Activated T-cell treated with anti-CD3 and anti-CD28 coated beads, Interleukin-2, amount 50 U/mL, for 24 hours (primary cell): ENCODE data around the gene DLK2.

Experiments
- DNase-seq: peaks from one replicate; pipeline ENCODE4 v3.0.0-alpha.2; 2020
- H3K27ac Mint-ChIP-seq: 2 replicates; pipeline ENCODE4 v1.8.0; 2020; ENCODE audit warnings: mild to moderate bottlenecking, mixed read lengths
- H3K27me3 Mint-ChIP-seq: 2 replicates; pipeline ENCODE4 v1.8.0; 2020; ENCODE audit warnings: mixed read lengths
- H3K36me3 Mint-ChIP-seq: 2 replicates; pipeline ENCODE4 v1.8.0; 2020; ENCODE audit warnings: low read depth, mixed read lengths
- H3K4me1 Mint-ChIP-seq: 2 replicates; pipeline ENCODE4 v1.8.0; 2020; ENCODE audit warnings: low read depth, mixed read lengths
- H3K4me3 Mint-ChIP-seq: 2 replicates; pipeline ENCODE4 v1.8.0; 2020; ENCODE audit warnings: mild to moderate bottlenecking, moderate library complexity, mixed read lengths
- H3K9me3 Mint-ChIP-seq: 2 replicates; pipeline ENCODE4 v1.8.0; 2020; ENCODE audit warnings: mixed read lengths

Gene DLK2

GRCh38 chr6:43492673-43493072, 37.3 kb upstream of the DLK2 start:
- Mint-ChIP-seq H3K9me3 (no peaks in the 10 kb centered on the region), H3K4me1 (peaks cover 43% of the 10 kb centered on the region), H3K27ac (no peak overlapping the region), H3K4me3 (no peak overlapping the region), H3K36me3 (peaks cover 39% of the 10 kb centered on the region), H3K27me3 (no peaks in the 10 kb centered on the region)
- DNase-seq: no peak

DNA sequence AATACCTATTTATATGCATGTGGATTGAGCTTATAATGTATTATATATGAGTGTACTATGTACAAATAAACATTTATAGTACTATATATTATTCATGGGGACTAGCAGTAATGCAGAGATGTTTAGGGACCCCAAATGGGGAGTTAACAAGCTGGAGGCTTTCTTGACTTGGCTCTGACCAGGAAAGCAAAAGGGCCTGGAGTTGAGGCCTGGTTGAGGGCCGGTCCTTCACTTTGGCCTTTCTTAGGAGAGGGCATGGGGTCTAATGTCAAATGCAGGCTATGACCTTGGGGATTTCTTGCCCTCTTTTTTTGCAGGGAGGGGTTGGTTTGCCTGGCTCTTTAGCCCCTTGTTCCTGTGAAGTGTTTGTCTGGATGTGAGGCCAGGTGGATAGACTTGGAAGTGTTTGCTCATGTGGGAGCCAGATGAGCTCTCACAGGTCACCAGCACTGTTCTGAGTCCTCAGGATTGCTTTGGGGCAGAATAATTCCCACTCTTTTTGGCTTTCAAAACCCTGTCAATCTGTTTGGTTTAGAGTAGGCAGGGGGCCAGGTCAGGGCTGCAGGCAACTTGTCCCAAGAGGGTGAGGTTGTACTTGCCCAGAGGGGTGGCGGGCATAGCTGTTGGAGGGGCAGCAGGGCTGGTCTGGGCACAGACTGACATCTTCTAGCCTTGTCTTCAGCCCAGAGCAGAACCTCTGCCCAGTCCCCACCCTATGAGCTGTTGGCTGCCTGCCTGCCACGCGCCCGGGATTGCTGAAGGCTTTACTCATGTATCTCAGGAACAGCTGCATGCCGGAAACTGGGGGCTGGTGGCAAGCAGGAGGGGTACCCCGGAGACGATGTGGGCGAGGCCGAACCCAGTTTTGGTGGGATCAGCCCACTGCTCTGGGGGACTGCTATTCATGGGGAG, 36.7 kb upstream of the DLK2 start:
- H3K4me1 Mint-ChIP-seq: peaks cover 43% of the 10 kb centered on the region
- H3K27me3 Mint-ChIP-seq: no peaks in the 10 kb centered on the region
- H3K4me3 Mint-ChIP-seq: no peak overlapping the region
- H3K36me3 Mint-ChIP-seq: peaks cover 39% of the 10 kb centered on the region
- H3K9me3 Mint-ChIP-seq: no peaks in the 10 kb centered on the region
- DNase-seq: no peak
- no peak overlapping the region for H3K27ac Mint-ChIP-seq

DNA sequence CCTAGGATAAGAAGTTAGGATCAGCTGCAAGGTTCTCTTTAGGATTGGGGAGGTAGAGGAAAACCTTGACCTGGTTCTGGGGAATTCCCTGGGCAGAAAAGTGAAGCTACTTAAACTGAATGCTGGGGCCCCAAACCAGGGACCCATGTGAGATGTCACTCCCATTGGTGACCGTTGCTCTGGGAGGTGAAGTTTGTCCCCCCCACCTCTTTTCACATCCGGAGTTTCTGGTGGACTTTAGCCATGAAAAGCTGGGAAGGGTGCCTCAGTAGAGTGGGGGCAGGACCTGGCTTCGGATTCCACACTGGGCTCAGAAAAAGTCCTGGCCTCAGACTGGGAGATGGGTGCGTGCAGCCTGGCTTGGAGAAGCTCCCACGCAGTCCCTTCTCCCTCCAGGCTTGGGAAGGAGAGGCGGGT, 35.2 kb upstream of the DLK2 start:
- Mint-ChIP-seq H3K27me3 (no peaks in the 10 kb centered on the region), H3K4me3 (no peak overlapping the region), H3K9me3 (no peaks in the 10 kb centered on the region), H3K27ac (no peak overlapping the region), H3K4me1 (peaks cover 40% of the 10 kb centered on the region), H3K36me3 (peaks cover 46% of the 10 kb centered on the region)
- DNase-seq: no peak

DNA sequence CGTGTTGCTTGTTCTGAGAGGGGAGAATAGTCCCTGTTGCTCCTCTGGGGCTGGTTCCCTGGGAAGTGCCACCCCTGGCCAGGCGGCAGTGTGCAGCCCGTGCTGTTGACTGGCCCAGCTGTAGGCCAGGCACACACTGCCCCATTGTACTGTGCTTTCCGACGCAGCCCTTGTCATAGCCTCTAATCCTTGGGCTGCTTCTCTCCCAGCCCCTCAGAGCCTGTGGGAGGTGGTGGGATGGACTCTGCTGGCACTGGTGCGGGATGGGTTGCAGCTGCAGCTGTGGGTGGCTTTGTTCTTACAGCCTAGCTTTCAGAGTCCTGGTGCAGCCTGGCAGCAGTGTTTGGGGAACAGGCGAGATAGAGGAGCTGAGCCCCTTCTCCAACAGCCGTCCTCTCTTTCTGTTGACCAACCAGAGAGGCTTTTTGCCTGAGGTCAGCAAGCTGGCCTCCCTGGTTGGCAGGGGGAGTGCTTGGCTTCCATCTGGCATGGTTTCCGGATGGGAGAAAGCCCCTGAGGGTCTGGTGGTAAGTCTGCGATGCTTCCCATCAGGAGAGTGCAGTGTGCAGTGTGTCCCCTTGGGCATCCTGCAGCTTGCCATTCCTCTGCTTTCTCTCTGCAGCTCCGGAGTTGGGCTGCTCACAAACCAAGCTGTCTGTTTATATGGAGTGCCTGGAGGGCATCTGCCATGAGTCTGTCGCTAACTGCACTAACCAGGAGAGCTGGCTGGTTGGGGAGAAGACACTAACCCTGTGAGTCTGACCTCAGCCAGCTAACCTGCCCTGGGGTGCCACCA, 34.1 kb upstream of the DLK2 start:
- Mint-ChIP-seq H3K27me3 (no peaks in the 10 kb centered on the region), H3K4me3 (no peak overlapping the region), H3K36me3 (peaks cover 51% of the 10 kb centered on the region), H3K9me3 (no peaks in the 10 kb centered on the region), H3K27ac (peak overlapping the region; percentile 51), H3K4me1 (peaks cover 30% of the 10 kb centered on the region)
- DNase-seq: no peak

DNA sequence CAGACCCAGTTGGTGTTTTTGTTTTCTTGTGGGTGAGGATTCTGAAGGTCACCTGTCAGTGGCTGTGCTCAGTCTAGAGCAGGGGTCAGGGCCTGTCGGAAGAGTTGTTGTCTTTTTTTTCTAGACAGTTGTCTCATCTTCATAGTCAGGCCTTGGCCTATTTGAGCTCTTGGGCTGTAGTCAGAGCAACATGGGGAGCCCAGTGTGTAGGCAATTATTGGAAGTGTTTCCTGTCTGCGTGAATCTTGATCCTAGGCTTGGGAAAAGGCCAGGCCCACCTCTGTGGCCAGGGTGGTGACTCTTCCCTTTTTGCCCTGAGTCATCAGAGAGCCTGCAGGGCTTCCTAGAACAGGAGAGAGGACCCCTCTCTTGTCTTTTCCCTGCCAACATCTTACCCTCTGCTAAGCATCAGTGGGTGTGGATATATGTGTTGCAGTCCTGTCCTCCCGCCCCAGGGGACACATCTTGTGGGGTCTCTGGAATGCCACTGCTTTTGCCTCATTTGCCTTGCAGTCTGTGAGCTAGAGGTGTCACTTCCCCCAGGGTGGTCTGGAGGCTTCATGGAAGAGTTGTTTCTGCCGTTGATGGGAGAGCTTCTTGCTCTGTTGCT, 33.4 kb upstream of the DLK2 start:
- Mint-ChIP-seq H3K27ac (peak overlapping the region; percentile 51), H3K9me3 (no peaks in the 10 kb centered on the region), H3K4me1 (peaks cover 23% of the 10 kb centered on the region), H3K4me3 (no peak overlapping the region), H3K36me3 (peaks cover 47% of the 10 kb centered on the region), H3K27me3 (no peaks in the 10 kb centered on the region)
- no peak for DNase-seq

GRCh38 chr6:43481591-43482236, 26.4 kb upstream of the DLK2 start:
- peak overlapping the region; percentile 15 for H3K27ac Mint-ChIP-seq
- peaks cover 56% of the 10 kb centered on the region for H3K36me3 Mint-ChIP-seq
- no peaks in the 10 kb centered on the region for H3K9me3 Mint-ChIP-seq
- peaks cover 52% of the 10 kb centered on the region for H3K4me1 Mint-ChIP-seq
- DNase-seq: no peak
- H3K4me3 Mint-ChIP-seq: no peak overlapping the region
- no peaks in the 10 kb centered on the region for H3K27me3 Mint-ChIP-seq

GRCh38 chr6:43481075-43481474, 25.7 kb upstream of the DLK2 start:
- no peak overlapping the region for H3K27ac Mint-ChIP-seq
- H3K4me3 Mint-ChIP-seq: no peak overlapping the region
- H3K36me3 Mint-ChIP-seq: peaks cover 52% of the 10 kb centered on the region
- H3K9me3 Mint-ChIP-seq: no peaks in the 10 kb centered on the region
- H3K27me3 Mint-ChIP-seq: no peaks in the 10 kb centered on the region
- no peak for DNase-seq
- peaks cover 55% of the 10 kb centered on the region for H3K4me1 Mint-ChIP-seq

- Mint-ChIP-seq H3K27me3 (no peaks in the 10 kb centered on the region), H3K4me1 (peaks cover 50% of the 10 kb centered on the region), H3K4me3 (peak overlapping the region; percentile 95), H3K36me3 (peaks cover 36% of the 10 kb centered on the region), H3K9me3 (no peaks in the 10 kb centered on the region), H3K27ac (peak overlapping the region; percentile 91)
- DNase-seq: peak; percentile 37
These were observed 22.6 kb upstream of the DLK2 start for GRCh38 chr6:43478008-43478372.

- Mint-ChIP-seq H3K36me3 (peaks cover 33% of the 10 kb centered on the region), H3K27ac (peak within 1 kb of the TSS; percentile 91), H3K27me3 (no peaks in the 10 kb centered on the region), H3K4me3 (peak within 1 kb of the TSS; percentile 95), H3K9me3 (no peaks in the 10 kb centered on the region), H3K4me1 (peaks cover 48% of the 10 kb centered on the region)
- peak; percentile 99 for DNase-seq
These were observed 22.1 kb upstream of the DLK2 start, which contains the start of gene TJAP1 for GRCh38 chr6:43477235-43478007. TJAP1 (plus strand) TSS chr6:43477570; CDS start chr6:43499002, 21,432 bp downstream.

GRCh38 chr6:43476746-43477145, 21.4 kb upstream of the DLK2 start:
- Mint-ChIP-seq H3K27ac (peak overlapping the region; percentile 91), H3K36me3 (peaks cover 27% of the 10 kb centered on the region), H3K4me1 (peaks cover 42% of the 10 kb centered on the region), H3K27me3 (no peaks in the 10 kb centered on the region), H3K4me3 (peak overlapping the region; percentile 95), H3K9me3 (no peaks in the 10 kb centered on the region)
- no peak for DNase-seq

DNA sequence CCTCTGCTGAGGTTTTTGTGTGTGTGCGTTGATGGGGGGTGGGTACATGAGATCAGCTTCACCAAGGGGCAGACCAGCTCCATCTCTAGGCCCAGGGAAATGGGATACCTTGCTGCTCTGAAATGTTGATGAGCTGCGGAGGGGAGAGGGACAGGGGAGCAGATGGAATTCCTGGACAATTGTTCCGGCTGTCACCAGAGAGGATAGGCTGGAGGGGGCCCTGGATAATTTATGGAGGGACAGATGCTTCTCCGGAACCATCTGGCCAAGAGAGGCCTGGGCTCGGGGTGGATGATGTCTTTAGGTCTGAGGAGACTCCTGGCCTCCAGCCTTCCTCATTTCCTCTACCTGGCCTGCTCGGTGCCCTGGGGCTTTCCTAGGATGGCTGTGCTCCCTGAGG, 20.2 kb upstream of the DLK2 start:
- H3K36me3 Mint-ChIP-seq: peaks cover 17% of the 10 kb centered on the region
- no peak for DNase-seq
- H3K27me3 Mint-ChIP-seq: peaks cover 3% of the 10 kb centered on the region
- H3K4me1 Mint-ChIP-seq: peaks cover 33% of the 10 kb centered on the region
- no peak overlapping the region for H3K4me3 Mint-ChIP-seq
- no peak overlapping the region for H3K27ac Mint-ChIP-seq
- no peaks in the 10 kb centered on the region for H3K9me3 Mint-ChIP-seq

GRCh38 chr6:43472515-43472914, 17.2 kb upstream of the DLK2 start:
- peaks cover 2% of the 10 kb centered on the region for H3K36me3 Mint-ChIP-seq
- no peak for DNase-seq
- H3K27ac Mint-ChIP-seq: no peak overlapping the region
- no peak overlapping the region for H3K4me3 Mint-ChIP-seq
- H3K27me3 Mint-ChIP-seq: peaks cover 24% of the 10 kb centered on the region
- H3K9me3 Mint-ChIP-seq: no peaks in the 10 kb centered on the region
- H3K4me1 Mint-ChIP-seq: peaks cover 9% of the 10 kb centered on the region

- no peak overlapping the region for H3K4me3 Mint-ChIP-seq
- H3K9me3 Mint-ChIP-seq: no peaks in the 10 kb centered on the region
- no peaks in the 10 kb centered on the region for H3K4me1 Mint-ChIP-seq
- no peaks in the 10 kb centered on the region for H3K36me3 Mint-ChIP-seq
- no peak overlapping the region for H3K27ac Mint-ChIP-seq
- no peak for DNase-seq
- H3K27me3 Mint-ChIP-seq: peaks cover 30% of the 10 kb centered on the region
These were observed 16.1 kb upstream of the DLK2 start for GRCh38 chr6:43471399-43471798.

DNA sequence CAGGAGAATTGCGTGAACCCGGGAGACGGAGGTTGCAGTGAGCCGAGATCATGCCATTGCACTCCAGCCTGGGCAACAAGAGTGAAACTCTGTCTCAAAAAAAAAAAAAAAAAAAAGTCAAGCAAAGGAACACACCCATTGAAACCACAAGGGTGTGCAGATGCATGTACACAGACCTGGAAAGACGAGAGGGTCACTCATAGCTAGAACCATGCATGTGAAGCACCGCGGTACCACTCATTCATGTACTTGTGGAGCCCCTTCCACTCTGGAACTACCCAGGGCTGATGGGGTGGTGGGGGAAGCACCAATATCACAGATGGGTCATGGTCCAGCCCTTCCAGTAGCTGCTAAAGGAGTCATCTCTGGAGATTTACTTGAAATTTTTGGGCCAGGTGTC, 14.6 kb upstream of the DLK2 start:
- Mint-ChIP-seq H3K4me3 (no peak overlapping the region), H3K27me3 (peaks cover 35% of the 10 kb centered on the region), H3K36me3 (no peaks in the 10 kb centered on the region), H3K9me3 (no peaks in the 10 kb centered on the region), H3K4me1 (no peaks in the 10 kb centered on the region), H3K27ac (no peak overlapping the region)
- no peak for DNase-seq
